H9 (cell line): ENCODE results near the gene MYOF. TPM values are rescaled to one million over a fixed set of nuclear protein-coding genes. Genes with fewer than 3 reads are reported as not detected.
"Not testable (repeated sequence)": the region's sequence is repeated elsewhere in the genome, so short reads cannot be mapped to it uniquely, and the experiment has no call there.

Experiments used
- DNase-seq: peaks from one replicate; pipeline ENCODE4 v3.0.0-alpha.2; 2017
- H2AFZ ChIP-seq: one replicate; pipeline ENCODE4 v1.6.1; 2013; ENCODE audit warnings: mild to moderate bottlenecking, low read length, control low read depth, moderate library complexity
- H2AK5ac ChIP-seq: 2 replicates; pipeline ENCODE4 v1.6.1; 2013; ENCODE audit warnings: low read length, control low read depth, mixed read lengths; ENCODE audit not compliant: insufficient read length
- H2BK120ac ChIP-seq: one replicate; pipeline ENCODE4 v1.6.1; 2013; ENCODE audit warnings: low read depth, mild to moderate bottlenecking, low read length, control low read depth, inconsistent platforms; ENCODE audit not compliant: poor library complexity, severe bottlenecking
- H2BK12ac ChIP-seq: 2 replicates; pipeline ENCODE4 v1.6.1; 2013; ENCODE audit warnings: low read length, control low read depth, mixed read lengths, low read depth; ENCODE audit not compliant: insufficient read length
- H2BK15ac ChIP-seq: 2 replicates; pipeline ENCODE4 v1.6.1; 2013; ENCODE audit warnings: low read depth, low read length, control low read depth
- H2BK20ac ChIP-seq: one replicate; pipeline ENCODE4 v1.6.1; 2013; ENCODE audit warnings: low read depth, mild to moderate bottlenecking, low read length, control low read depth, inconsistent platforms; ENCODE audit not compliant: poor library complexity, severe bottlenecking
- H2BK5ac ChIP-seq: 2 replicates; pipeline ENCODE4 v1.6.1; 2013; ENCODE audit warnings: low read length, control low read depth, mixed read lengths; ENCODE audit not compliant: insufficient read length
- H3K14ac ChIP-seq: 2 replicates; pipeline ENCODE4 v1.6.1; 2013; ENCODE audit warnings: low read length, control low read depth; ENCODE audit not compliant: insufficient read depth
- H3K18ac ChIP-seq: 2 replicates; pipeline ENCODE4 v1.6.1; 2013; ENCODE audit warnings: low read depth, mild to moderate bottlenecking, mixed read lengths, low read length, control low read depth; ENCODE audit not compliant: insufficient read length
- H3K23ac ChIP-seq: 2 replicates; pipeline ENCODE4 v1.6.1; 2013; ENCODE audit warnings: low read length, control low read depth, mixed read lengths, low read depth; ENCODE audit not compliant: insufficient read length
- H3K23me2 ChIP-seq: 2 replicates; pipeline ENCODE4 v1.6.1; 2013; ENCODE audit warnings: low read depth, mild to moderate bottlenecking, mixed read lengths, low read length, control low read depth; ENCODE audit not compliant: insufficient read length, poor library complexity, severe bottlenecking
- H3K27ac ChIP-seq: 2 replicates; pipeline ENCODE4 v1.5.1; 2013; ENCODE audit warnings: low read length, control low read depth, mixed read lengths, low read depth; ENCODE audit not compliant: insufficient read length
- H3K27me3 ChIP-seq: 2 replicates; pipeline ENCODE4 v1.6.1; 2013; ENCODE audit warnings: low read length, control low read depth, inconsistent platforms; ENCODE audit not compliant: insufficient read depth
- H3K4ac ChIP-seq: 2 replicates; pipeline ENCODE4 v1.6.1; 2013; ENCODE audit warnings: low read depth, mild to moderate bottlenecking, control low read depth, inconsistent platforms, low read length, moderate library complexity
- H3K4me1 ChIP-seq: 2 replicates; pipeline ENCODE4 v1.6.1; 2013; ENCODE audit warnings: low read length, control low read depth, inconsistent platforms; ENCODE audit not compliant: insufficient read depth
- H3K4me2 ChIP-seq: 2 replicates; pipeline ENCODE4 v1.6.1; 2013; ENCODE audit warnings: low read length, control low read depth, mixed read lengths; ENCODE audit not compliant: insufficient read length, insufficient read depth
- H3K56ac ChIP-seq: 2 replicates; pipeline ENCODE4 v1.6.1; 2013; ENCODE audit warnings: low read depth, mild to moderate bottlenecking, mixed read lengths, low read length, control low read depth; ENCODE audit not compliant: insufficient read length
- H3K79me1 ChIP-seq: 2 replicates; pipeline ENCODE4 v1.6.1; 2013; ENCODE audit warnings: low read depth, mild to moderate bottlenecking, moderate library complexity, low read length, control low read depth, inconsistent platforms; ENCODE audit not compliant: insufficient read depth, poor library complexity, severe bottlenecking
- H3K79me2 ChIP-seq: 2 replicates; pipeline ENCODE4 v1.6.1; 2013; ENCODE audit warnings: low read length, control low read depth, inconsistent platforms; ENCODE audit not compliant: insufficient read depth
- H3K9ac ChIP-seq: 2 replicates; pipeline ENCODE4 v1.6.1; 2013; ENCODE audit warnings: low read length, control low read depth, mixed read lengths; ENCODE audit not compliant: insufficient read length; ENCODE audit errors: extremely low read depth
- H3K9me3 ChIP-seq: one replicate; pipeline ENCODE4 v1.6.1; 2013; ENCODE audit warnings: low read depth, low read length, inconsistent platforms; ENCODE audit not compliant: control insufficient read depth
- H3T11ph ChIP-seq: one replicate; pipeline ENCODE4 v1.6.1; 2013; ENCODE audit warnings: mild to moderate bottlenecking, low read length, control low read depth, inconsistent platforms
- H4K20me1 ChIP-seq: one replicate; pipeline ENCODE4 v1.6.1; 2013; ENCODE audit not compliant: control insufficient read depth, insufficient read length, insufficient read depth
- H4K5ac ChIP-seq: 2 replicates; pipeline ENCODE4 v1.6.1; 2013; ENCODE audit warnings: low read depth, mild to moderate bottlenecking, mixed read lengths, low read length, control low read depth; ENCODE audit not compliant: insufficient read length
- H4K8ac ChIP-seq: replicated peaks from 2 replicates; pipeline ENCODE4 v1.6.1; 2013; ENCODE audit warnings: low read length, control low read depth, mixed read lengths, low read depth; ENCODE audit not compliant: insufficient read length
- H4K91ac ChIP-seq: 2 replicates; pipeline ENCODE4 v1.6.1; 2013; ENCODE audit warnings: low read depth, mild to moderate bottlenecking, moderate library complexity, mixed read lengths, low read length, control low read depth; ENCODE audit not compliant: insufficient read length
- H3K27ac Mint-ChIP-seq, 3 experiments: 2 replicates in 2 of 3; 3 replicates in 1 of 3; pipeline ENCODE4 v1.8.0; 2020 to 2021; ENCODE audit warnings: mixed read lengths in 3 of 3, mild to moderate bottlenecking in 1 of 3, moderate library complexity in 1 of 3
- H3K27me3 Mint-ChIP-seq: 2 replicates; pipeline ENCODE4 v1.8.0; 2021; ENCODE audit warnings: low read depth, mild to moderate bottlenecking, moderate library complexity, mixed read lengths
- H3K36me3 Mint-ChIP-seq, 3 experiments: 2 replicates in 2 of 3; 3 replicates in 1 of 3; pipeline ENCODE4 v1.8.0; 2020 to 2021; ENCODE audit warnings: low read depth in 3 of 3, mixed read lengths in 3 of 3; ENCODE audit not compliant: insufficient read depth in 1 of 3
- H3K4me1 Mint-ChIP-seq, 2 experiments: 2 replicates each; pipeline ENCODE4 v1.8.0; 2020; ENCODE audit warnings: mixed read lengths in 2 of 2
- H3K4me3 Mint-ChIP-seq, 2 experiments: 2 replicates in 1 of 2; 3 replicates in 1 of 2; pipeline ENCODE4 v1.8.0; 2020 to 2021; ENCODE audit warnings: mild to moderate bottlenecking in 2 of 2, mixed read lengths in 2 of 2, moderate library complexity in 1 of 2
- H3K9me3 Mint-ChIP-seq, 2 experiments: 2 replicates in 1 of 2; 3 replicates in 1 of 2; pipeline ENCODE4 v1.8.0; 2020; ENCODE audit warnings: mild to moderate bottlenecking in 2 of 2, mixed read lengths in 2 of 2, moderate library complexity in 1 of 2
- CTCF ChIP-seq: fragments of 200-600 bp; sonication (generic); conservative IDR thresholded peaks from 3 replicates; pipeline ENCODE4 v1.8.0; 2021; ENCODE audit warnings: antibody characterized with exemption, mild to moderate bottlenecking
- WGBS: extraction: QIAGEN DNeasy Blood & Tissue Kit; methylation state at CpG from one replicate; pipeline ENCODE4 v1.1.7; 2013; ENCODE audit warnings: missing lambda C conversion rate, low lambda C conversion rate, mixed read lengths; ENCODE audit not compliant: insufficient read length; ENCODE audit errors: extremely low coverage; 5-methylcytosine and 5-hydroxymethylcytosine counted together
- total RNA-seq: library from RNA; stranded (reverse); gene quantifications from 2 replicates; pipeline ENCODE4 v1.2.1, GENCODE V29; 2021

MYOF gene
- total RNA-seq, 1 experiment from 2014 or later: 2.8 TPM

GRCh38 chr10:93315246-93315645, 166.9 kb downstream of the MYOF start:
- Histone ChIP-seq H2AK5ac (no peak overlapping the region), H3K4me2 (no peak overlapping the region), H3K56ac (no peak overlapping the region), H3K9ac (no peak overlapping the region), H3K14ac (no peak overlapping the region), H3K27me3 (no peaks in the 10 kb centered on the region), H2BK15ac (no peak overlapping the region), H2BK12ac (no peak overlapping the region), H4K20me1 (no peaks in the 10 kb centered on the region), H4K91ac (no peak overlapping the region), H2BK120ac (no peak overlapping the region), H3K79me2 (no peaks in the 10 kb centered on the region), H3T11ph (no peak overlapping the region), H3K18ac (no peak overlapping the region), H3K23ac (no peak overlapping the region), H4K5ac (no peak overlapping the region), H4K8ac (no peak overlapping the region), H3K4ac (no peak overlapping the region), H3K23me2 (no peaks in the 10 kb centered on the region), H3K9me3 (no peaks in the 10 kb centered on the region), H2BK5ac (no peak overlapping the region), H3K79me1 (no peaks in the 10 kb centered on the region), H2BK20ac (no peak overlapping the region), H2AFZ (no peak overlapping the region), H3K4me1 (no peaks in the 10 kb centered on the region; the same call in 1 of the 2 replicates), H3K27ac (no peak overlapping the region)
- Mint-ChIP-seq H3K27me3 (no peaks in the 10 kb centered on the region), H3K4me1 (peaks cover 19 to 21% of the 10 kb centered on the region in 2 experiments), H3K36me3 (peaks cover 0 to 16% (median 12%) of the 10 kb centered on the region in 3 experiments; a peak in 3 of 7 replicates), H3K9me3 (no peaks in the 10 kb centered on the region), H3K27ac (peak overlapping the region; percentile 33 to 92 (median 65); a peak in 4 of 7 replicates), H3K4me3 (no peak overlapping the region)
- no peak for DNase-seq
- TF ChIP-seq CTCF: no peak
- WGBS: no CpG with 5 or more reads among the region's 7 CpGs

GRCh38 chr10:93314656-93315055, 167.5 kb downstream of the MYOF start:
- H3K4me2 ChIP-seq, H2BK5ac ChIP-seq, DNase-seq, H3K9me3 Mint-ChIP-seq, H4K20me1 ChIP-seq, H2BK20ac ChIP-seq, H3K9ac ChIP-seq, H3K27ac Mint-ChIP-seq, H4K91ac ChIP-seq, H3K79me1 ChIP-seq, H3T11ph ChIP-seq, H3K4me1 ChIP-seq, H3K4me3 Mint-ChIP-seq, H2BK15ac ChIP-seq, H2AK5ac ChIP-seq, H2BK120ac ChIP-seq, H3K79me2 ChIP-seq, H3K27ac ChIP-seq, H3K9me3 ChIP-seq, H3K23ac ChIP-seq, H3K14ac ChIP-seq, H4K5ac ChIP-seq, H3K27me3 Mint-ChIP-seq, H3K18ac ChIP-seq, H3K23me2 ChIP-seq, H4K8ac ChIP-seq, H3K56ac ChIP-seq, H3K27me3 ChIP-seq, H3K4ac ChIP-seq, H2BK12ac ChIP-seq, H2AFZ ChIP-seq: not testable (repeated sequence)
- peaks cover 0 to 22% (median 12%) of the 10 kb centered on the region in 3 experiments; a peak in 3 of 7 replicates for H3K36me3 Mint-ChIP-seq
- peaks cover 19 to 27% of the 10 kb centered on the region in 2 experiments for H3K4me1 Mint-ChIP-seq
- WGBS: no CpG with 5 or more reads among the region's 3 CpGs
